GM10248 (cell line): ENCODE results near the gene BOD1.

Source experiments
- CTCF ChIA-PET: fragments of 300-600 bp; sonication (Branson Sonifier 250); formaldehyde crosslinking; extraction: SDS; loops from one replicate; lab custom pipeline; 2021; ENCODE audit warnings: antibody characterized with exemption; lab: Yijun Ruan, JAX
- POLR2A ChIA-PET: fragments of 350-650 bp; sonication (Branson Sonifier 250); formaldehyde crosslinking; extraction: SDS; loops from one replicate; lab custom pipeline; 2020; ENCODE audit warnings: antibody characterized with exemption; lab: Yijun Ruan, JAX
- DNase-seq: peaks from one replicate; pipeline ENCODE4 v3.0.0; 2012; ENCODE audit errors: extremely low spot score
- TF ChIP-seq, protein P1 (sequence below): IDR thresholded peaks from 2 replicates; pipeline ENCODE4 v1.5.1; 2012; ENCODE audit warnings: mild to moderate bottlenecking, low read depth; ENCODE audit errors: extremely low read depth, missing control alignments, control extremely low read depth

Gene BOD1

DNA sequence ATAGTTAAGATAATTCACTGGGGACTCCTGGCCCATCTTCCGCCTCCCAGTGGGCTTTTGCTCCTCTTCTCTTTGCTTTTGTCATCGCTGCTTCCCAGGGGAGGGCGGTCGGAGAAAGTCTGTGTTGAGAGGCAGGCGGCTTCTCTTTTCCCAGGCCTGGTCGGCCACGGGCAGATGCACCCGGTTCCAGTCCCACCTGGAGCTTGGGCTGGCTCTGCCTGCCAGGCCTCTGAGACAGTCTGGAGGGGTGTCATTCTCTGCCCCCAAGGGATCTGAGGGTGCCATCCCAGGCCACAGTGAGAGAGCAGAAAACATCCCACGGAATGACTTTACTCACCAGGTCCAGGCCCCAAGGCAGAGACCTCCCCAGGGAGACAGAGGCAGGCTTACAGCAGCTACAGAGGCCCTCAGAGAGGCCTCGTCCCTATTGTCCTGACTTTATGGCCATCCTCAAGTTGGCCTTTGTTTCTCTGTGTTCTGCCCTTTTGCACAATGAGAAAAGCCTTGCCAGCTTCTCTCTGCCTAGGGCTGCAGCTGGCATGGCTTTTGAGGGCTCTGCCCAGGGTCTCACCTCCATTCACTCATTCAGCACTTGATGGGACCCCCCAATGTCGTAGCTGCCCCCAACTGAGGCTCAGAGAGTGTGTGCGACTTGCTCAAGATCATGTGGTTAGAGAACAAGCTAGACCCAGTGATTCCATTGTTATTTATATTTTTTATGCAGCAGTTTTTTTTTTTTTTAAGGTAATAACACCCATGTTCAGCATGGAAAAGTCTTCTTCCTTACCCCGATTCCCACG, 44.2 kb upstream of the BOD1 start:
- TF ChIP-seq, protein P1, sequence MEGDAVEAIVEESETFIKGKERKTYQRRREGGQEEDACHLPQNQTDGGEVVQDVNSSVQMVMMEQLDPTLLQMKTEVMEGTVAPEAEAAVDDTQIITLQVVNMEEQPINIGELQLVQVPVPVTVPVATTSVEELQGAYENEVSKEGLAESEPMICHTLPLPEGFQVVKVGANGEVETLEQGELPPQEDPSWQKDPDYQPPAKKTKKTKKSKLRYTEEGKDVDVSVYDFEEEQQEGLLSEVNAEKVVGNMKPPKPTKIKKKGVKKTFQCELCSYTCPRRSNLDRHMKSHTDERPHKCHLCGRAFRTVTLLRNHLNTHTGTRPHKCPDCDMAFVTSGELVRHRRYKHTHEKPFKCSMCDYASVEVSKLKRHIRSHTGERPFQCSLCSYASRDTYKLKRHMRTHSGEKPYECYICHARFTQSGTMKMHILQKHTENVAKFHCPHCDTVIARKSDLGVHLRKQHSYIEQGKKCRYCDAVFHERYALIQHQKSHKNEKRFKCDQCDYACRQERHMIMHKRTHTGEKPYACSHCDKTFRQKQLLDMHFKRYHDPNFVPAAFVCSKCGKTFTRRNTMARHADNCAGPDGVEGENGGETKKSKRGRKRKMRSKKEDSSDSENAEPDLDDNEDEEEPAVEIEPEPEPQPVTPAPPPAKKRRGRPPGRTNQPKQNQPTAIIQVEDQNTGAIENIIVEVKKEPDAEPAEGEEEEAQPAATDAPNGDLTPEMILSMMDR = no peak
- no peak for DNase-seq
- CTCF ChIA-PET = no interaction called here
- POLR2A ChIA-PET = interaction anchor here (0.6 kb wide), 1 partner anchor 75 kb away, joined by 3 read pairs; no protein-coding TSS in a partner anchor

DNA sequence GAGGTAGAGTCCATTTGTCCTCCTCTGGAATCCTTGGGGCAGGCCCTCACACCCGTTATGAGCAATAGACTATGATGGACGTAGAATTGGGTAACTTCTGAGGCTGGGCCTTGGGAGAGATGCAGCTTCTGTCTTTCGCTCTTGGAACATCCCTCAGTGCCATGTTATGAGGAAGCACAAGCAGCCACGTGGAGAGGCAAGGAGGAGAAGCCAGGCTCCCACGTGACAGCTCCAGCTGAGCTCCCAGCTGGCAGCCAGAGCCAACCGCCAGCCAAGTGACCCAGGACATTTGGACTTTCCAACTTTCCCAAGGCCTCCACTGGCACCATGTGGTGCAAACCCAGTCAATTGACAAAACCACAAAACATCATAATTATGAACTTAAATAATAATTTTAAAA, 43.0 kb upstream of the BOD1 start:
- ChIA-PET POLR2A (no interaction called here), CTCF (no interaction called here)
- TF ChIP-seq, protein P1 = no peak
- no peak for DNase-seq

DNA sequence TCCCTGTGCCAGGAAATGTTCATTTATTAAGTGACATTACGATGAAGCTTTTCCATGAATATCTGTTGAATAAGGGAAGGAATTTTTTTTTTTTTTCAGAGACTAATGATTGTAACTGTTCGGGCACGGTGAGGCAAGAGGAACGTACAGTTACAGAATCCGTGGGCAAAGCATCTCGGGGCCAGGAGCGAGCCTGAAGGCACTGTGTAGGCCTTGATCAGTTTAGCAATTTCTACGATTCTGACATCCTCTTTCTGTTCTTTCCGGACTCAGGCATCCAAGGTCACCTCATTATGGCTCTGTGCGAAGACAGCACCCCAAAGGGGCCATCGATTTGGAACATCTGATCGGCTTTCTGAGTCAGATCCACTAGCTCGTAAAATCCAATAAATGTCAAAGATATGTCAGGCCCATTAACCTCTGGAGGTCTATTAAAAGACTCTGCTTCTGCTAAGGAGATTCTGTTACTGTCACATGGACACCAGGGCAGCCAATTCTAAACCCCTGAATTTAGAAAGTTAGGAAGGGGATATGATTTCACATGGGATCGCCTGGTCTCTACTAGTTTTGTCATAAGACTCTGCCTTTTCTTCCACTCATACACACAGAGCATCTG, 41.4 kb upstream of the BOD1 start:
- ChIA-PET POLR2A (no interaction called here), CTCF (interaction anchor here (1.0 to 3.6 kb wide), 2 partner anchors 13 to 31 kb away, joined by 3 to 23 read pairs; no protein-coding TSS in a partner anchor)
- TF ChIP-seq, protein P1 = no peak
- DNase-seq = no peak

GRCh38 chr5:173655196-173655797, 38.8 kb upstream of the BOD1 start:
- DNase-seq = no peak
- TF ChIP-seq, protein P1 = no peak
- POLR2A ChIA-PET = no interaction called here

GRCh38 chr5:173653822-173654523, 37.5 kb upstream of the BOD1 start:
- ChIA-PET CTCF (interaction anchor here (1.0 to 1.7 kb wide), 4 partner anchors 18 to 271 kb away, joined by 3 to 6 read pairs (median 4); no protein-coding TSS in a partner anchor), POLR2A (no interaction called here)
- no peak for DNase-seq
- TF ChIP-seq, protein P1 = no peak

More at GRCh38 chr5:173655196-173655797, 38.8 kb upstream of the BOD1 start:
- CTCF ChIA-PET = interaction anchor here (0.9 to 3.6 kb wide), 3 partner anchors 10 to 15 kb away, joined by 4 to 23 read pairs (median 4); no protein-coding TSS in a partner anchor

DNA sequence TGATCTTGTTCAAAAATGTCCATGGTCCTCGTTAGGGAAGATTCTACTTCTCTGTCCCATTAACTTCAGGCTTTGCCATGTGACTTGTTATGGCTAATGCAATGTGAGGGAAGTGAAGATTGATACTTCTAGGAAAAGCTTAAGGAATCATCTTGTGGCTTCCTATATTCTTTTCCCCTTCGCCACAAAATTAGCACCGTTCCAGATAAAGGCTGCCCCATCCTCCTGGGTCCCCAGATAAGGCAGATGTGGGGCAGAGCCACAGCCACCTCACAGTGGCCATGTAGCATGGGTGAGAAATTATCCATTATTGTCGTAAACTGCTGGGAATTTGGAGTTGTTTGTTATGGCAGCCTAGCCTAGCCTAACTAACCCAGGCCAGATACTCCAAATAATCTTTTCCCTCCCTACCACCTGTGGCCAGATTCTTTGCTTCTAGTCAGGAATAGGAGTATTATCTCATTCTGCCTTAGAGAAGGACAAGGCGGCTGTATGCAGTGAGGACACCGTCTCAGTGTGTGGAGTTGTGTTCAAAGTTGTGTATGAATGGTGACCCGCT, 31.9 kb upstream of the BOD1 start:
- TF ChIP-seq, protein P1 = no peak
- no peak for DNase-seq
- CTCF ChIA-PET = no interaction called here
- POLR2A ChIA-PET = no interaction called here
